Dermis microvascular lymphatic vessel endothelial cell (primary cell): ENCODE measurements around the gene FBXO15. TPM values are rescaled to one million over a fixed set of nuclear protein-coding genes. Genes with fewer than 3 reads are reported as not detected.

Experiments used
- DNase-seq, 2 donors: peaks; one replicate each; pipeline versions ENCODE4 v3.0.0 to v3.0.0-alpha.2; 2010; ENCODE audit warnings: low read depth in 2 of 2
- total RNA-seq: library from RNA; depleted of rRNA; stranded (reverse); fragments of >200 nt; gene quantifications from 2 replicates; pipeline ENCODE4 v1.2.1, GENCODE V29; 2014

Gene FBXO15
- total RNA-seq, 1 donor from 2014 or later: 0.13 TPM

- DNase-seq: no peak
Measured at GRCh38 chr18:74153793-74154192, 6.2 kb upstream of the FBXO15 start.

- DNase-seq: no peak
Measured at GRCh38 chr18:74153377-74153776, 5.7 kb upstream of the FBXO15 start.

GRCh38 chr18:74152857-74153256 lies 5.2 kb upstream of the FBXO15 start:
- DNase-seq: no peak

GRCh38 chr18:74152270-74152669 lies 4.6 kb upstream of the FBXO15 start:
- no peak for DNase-seq

- no peak for DNase-seq
Measured at GRCh38 chr18:74149878-74150277, 2.2 kb upstream of the FBXO15 start.

- DNase-seq: no peak
Measured at GRCh38 chr18:74148543-74149070, 973 bp upstream of the FBXO15 start.

- DNase-seq: no peak
Measured at GRCh38 chr18:74147491-74147778, 199 bp downstream of the FBXO15 start.

- no peak for DNase-seq
Measured at GRCh38 chr18:74146756-74147155, 878 bp downstream of the FBXO15 start.

GRCh38 chr18:74142252-74142651 lies 5.4 kb downstream of the FBXO15 start:
- DNase-seq: no peak

GRCh38 chr18:74141667-74142066 lies 6.0 kb downstream of the FBXO15 start:
- no peak for DNase-seq

GRCh38 chr18:74140582-74140981 lies 7.1 kb downstream of the FBXO15 start:
- DNase-seq: no peak

GRCh38 chr18:74139888-74140287 lies 7.7 kb downstream of the FBXO15 start:
- no peak for DNase-seq

GRCh38 chr18:74139411-74139810 lies 8.2 kb downstream of the FBXO15 start:
- no peak for DNase-seq

GRCh38 chr18:74137920-74138538 lies 9.6 kb downstream of the FBXO15 start:
- no peak for DNase-seq

- DNase-seq: no peak
Measured at GRCh38 chr18:74132201-74132600, 15.4 kb downstream of the FBXO15 start.

GRCh38 chr18:74131124-74131523 lies 16.5 kb downstream of the FBXO15 start:
- no peak for DNase-seq

- no peak for DNase-seq
Measured at GRCh38 chr18:74128159-74128558, 19.5 kb downstream of the FBXO15 start.

GRCh38 chr18:74126684-74127655 lies 20.7 kb downstream of the FBXO15 start:
- DNase-seq: no peak

- no peak for DNase-seq
Measured at GRCh38 chr18:74124642-74125041, 23.0 kb downstream of the FBXO15 start.

- DNase-seq: no peak
Measured at GRCh38 chr18:74123200-74123599, 24.4 kb downstream of the FBXO15 start.

- DNase-seq: peak; percentile 7 to 39
Measured at GRCh38 chr18:74116633-74117554, 30.7 kb downstream of the FBXO15 start.

- no peak for DNase-seq
Measured at GRCh38 chr18:74115046-74115445, 32.6 kb downstream of the FBXO15 start.
